Ecto neural progenitor cell (in vitro differentiated cells): ENCODE data around the gene DENND2D.

Source experiments
- DNase-seq: peaks from one replicate; pipeline ENCODE4 v3.0.0-alpha.2; 2018; ENCODE audit warnings: low spot score

Gene DENND2D

GRCh38 chr1:111175349-111175748 lies 25.1 kb downstream of the DENND2D start:
- DNase-seq = no peak

- DNase-seq = no peak
Observed at GRCh38 chr1:111174070-111174469, 26.4 kb downstream of the DENND2D start.

GRCh38 chr1:111172463-111172862 lies 28.0 kb downstream of the DENND2D start:
- DNase-seq = no peak

- no peak for DNase-seq
Observed at GRCh38 chr1:111164151-111164550, 36.3 kb downstream of the DENND2D start.

GRCh38 chr1:111163363-111163762 lies 37.1 kb downstream of the DENND2D start:
- DNase-seq = no peak

DNA sequence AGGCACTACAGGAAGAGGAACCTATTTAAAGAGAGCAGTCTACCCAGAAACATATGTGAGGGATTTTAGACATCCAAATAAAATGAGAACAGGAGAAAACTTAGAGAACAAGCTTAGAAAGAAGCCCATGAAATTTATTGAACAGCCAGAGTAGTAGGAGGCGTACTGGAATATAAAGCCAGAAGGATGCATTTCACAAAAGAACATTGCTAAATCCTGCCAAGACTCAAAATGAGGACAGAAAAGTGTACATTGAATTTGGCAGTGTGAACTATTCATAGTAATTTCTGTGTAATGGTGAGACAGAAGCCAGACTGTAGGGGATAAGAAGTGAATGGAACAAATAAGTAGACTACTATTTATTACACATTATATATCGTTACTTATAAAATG lies 38.0 kb downstream of the DENND2D start:
- DNase-seq = no peak

DNA sequence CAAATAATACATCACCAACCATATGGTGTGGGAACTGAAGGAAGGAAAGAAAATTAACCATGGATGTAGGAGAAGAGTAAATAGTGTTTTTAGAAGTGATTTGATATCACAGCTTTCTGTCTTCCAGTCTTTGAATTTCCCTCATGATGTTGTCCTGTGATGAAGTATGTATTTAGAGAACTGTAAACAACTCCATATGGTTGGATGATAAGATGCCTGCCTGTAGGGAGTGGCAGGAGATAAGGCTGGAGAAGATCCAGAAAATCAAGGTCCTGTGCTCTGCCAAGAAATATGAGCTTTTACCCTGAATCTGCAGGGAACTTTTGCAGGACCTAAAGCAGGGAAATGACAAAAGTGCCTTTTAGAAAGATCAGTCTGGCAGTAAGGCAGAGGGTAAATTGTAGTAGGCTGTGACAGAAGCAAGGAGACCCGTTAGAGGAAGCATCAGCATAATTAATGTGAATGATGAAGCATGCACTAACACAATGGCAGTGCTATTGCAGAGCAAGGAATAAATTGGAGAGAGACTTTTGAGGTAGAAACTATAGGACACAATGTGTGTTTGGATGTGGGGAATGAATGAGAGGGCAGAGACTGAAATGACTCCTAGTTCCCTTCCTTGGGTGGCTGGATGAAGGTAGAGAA lies 38.5 kb downstream of the DENND2D start:
- no peak for DNase-seq

DNA sequence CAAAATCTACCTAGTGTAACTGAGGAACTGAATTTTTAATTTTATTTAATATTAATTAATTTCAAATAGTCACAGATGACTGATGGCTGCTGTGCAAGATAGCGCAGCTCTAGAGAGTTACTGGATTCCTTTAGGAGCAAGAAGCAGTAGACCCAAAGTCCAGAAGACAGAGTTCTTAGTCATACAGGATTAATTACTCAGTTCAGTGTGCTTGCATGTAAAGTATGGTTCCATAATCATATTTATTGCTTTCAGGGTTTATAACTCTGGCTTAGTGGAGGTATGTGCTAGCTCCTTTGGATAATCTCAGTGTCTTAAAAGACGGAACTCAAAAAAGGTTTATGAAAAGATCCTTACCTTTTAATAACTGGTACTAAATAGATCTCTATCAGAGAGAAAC lies 43.0 kb downstream of the DENND2D start:
- DNase-seq = no peak

- DNase-seq = no peak
Observed at GRCh38 chr1:111154021-111154999, 46.1 kb downstream of the DENND2D start.

- no peak for DNase-seq
Observed at GRCh38 chr1:111151838-111152237, 48.6 kb downstream of the DENND2D start.

- DNase-seq = no peak
Observed at GRCh38 chr1:111148376-111148881, 52.0 kb downstream of the DENND2D start.

DNA sequence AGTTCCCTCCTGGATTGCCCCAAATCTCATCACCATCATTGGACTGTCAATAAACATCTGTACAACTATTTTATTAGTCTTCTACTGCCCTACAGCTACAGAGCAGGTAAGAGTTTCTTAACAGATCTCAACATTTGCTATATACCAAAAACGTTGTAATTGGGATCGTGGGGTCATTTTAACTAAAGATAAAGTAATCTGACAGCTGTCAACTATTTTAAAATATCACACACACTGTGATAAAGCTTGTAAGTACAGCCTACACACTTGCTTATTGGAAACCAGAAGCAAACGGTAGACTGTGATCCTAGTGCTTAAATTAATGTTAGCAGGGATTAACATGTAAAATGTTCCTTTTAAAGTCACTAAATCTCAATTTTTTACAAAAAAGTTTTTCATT lies 52.5 kb downstream of the DENND2D start:
- no peak for DNase-seq

GRCh38 chr1:111145963-111146768 lies 54.3 kb downstream of the DENND2D start:
- no peak for DNase-seq

DNA sequence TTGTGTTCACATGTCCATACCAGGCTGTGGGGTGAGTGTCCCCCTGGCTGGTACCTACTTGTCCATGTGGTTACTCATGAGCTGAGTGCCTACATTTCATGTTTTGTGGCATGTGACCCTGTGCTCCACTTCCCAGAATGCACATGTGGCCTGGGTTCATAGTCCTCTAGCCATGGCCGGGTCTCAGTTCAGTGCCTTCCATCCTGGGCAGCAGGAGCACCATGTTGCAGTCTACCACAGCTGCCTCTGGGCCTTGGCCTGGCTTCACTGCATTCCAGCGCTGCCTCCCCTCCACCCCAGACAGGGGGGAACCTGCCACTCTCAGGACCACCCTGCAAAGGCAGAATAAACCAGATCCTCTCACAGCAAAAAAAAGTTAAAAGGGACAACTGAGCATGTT lies 54.9 kb downstream of the DENND2D start:
- DNase-seq = peak; percentile 45

- no peak for DNase-seq
Observed at GRCh38 chr1:111142356-111142975, 58.0 kb downstream of the DENND2D start.

DNA sequence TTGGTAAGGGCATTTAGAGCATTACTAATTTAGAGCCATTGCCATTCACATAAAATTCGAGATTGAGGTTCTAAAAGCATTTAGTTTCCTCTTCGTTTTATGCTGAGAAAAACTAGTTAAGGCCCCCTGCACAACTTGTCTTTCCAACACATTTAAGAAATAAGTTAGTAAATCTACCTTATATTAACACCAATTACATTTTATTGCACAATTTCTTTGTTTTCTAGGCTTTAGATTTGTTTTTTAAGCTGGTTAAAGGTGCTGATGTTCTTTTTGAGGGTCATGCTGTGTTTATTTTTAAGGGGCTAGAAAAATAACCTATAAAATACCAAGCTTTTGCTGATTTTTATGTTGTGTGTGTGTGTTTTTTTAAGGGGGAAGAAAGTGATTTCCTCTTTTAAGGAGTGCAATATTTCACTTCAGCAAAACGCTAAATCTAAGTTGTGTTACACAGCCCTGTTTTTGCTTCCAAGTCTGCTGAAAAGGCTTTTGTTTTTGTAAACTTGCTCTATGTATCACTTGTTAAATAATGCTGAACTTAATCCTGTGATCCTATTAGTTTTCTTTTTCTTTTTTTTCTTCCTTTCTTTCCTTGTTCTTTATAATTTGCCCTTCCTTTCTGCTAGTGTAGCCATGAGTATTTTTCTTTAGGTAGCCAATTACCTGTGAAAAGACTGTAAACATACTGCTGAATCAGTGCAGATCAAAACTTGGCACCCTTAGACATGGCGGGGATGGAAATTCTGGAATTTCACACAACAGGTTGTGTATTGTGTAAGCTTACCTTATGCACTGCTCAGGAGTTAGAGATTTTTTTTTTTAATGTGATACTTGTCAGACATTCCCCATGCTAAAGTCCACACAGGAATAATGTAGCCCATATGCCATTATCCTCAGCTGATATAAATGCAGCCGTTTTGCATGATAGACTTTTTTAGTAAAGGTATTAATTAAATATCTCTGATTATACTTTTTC lies 58.9 kb downstream of the DENND2D start:
- no peak for DNase-seq

DNA sequence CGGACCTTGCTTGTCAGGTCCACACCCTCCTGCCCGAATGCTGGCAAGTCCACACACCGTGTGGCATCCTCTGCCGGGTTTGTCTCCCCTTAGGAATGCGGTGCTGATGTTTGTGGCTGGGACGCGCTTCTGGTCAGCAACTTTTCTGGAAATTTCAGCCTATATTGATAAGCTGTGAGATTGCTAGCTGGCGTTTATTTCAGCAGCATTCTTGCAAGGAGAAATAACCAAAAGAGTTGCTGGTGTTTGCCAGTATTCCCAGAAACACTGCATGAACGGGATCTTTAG lies 59.8 kb downstream of the DENND2D start:
- DNase-seq = no peak

DNA sequence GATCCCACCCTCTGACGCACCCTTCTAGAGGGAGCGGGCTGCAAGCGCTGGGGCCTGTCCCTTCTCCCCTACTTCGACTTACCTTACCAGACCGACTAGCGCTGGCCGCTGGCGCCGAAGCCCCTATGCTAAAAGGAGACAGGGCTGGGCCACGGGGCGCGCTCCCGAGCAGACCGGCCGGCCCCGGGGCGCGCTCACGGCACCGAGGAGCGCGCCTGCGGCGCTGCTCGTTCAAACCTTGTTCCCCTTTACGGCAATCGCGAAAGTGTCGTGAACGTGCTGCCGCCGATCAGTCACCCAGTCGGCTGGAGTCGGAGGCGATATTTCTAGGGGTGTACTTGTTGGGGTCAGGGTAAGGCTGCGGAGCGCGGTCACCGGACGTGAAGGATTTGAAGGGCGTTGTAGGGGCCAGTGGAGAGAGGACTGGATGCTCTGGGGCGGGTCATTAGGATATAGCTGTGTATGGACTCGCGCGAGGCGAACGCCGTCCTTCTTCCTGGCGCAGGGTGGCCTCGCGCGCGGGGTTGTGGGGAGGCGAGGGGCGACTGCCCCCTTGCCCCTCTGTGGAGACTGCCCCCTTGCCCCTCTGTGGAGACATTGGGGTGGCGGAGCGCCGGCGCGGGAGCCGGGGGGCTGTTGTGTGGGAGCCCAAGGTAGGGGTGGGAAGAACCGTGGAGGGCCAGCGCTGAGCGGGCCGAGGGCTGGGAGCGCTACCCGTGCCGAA lies 60.3 kb downstream of the DENND2D start, which contains the start of the genes CEPT1 and DRAM2:
TSS of gene CEPT1 (plus strand) at position 268 of the 724 bp plus-strand sequence. CDS start 7,492 bp downstream, outside the sequence.
TSS of gene DRAM2 (minus strand) at position 138 of the 724 bp plus-strand sequence. CDS start 8,539 bp downstream, outside the sequence.
- peak; percentile 97 for DNase-seq

DNA sequence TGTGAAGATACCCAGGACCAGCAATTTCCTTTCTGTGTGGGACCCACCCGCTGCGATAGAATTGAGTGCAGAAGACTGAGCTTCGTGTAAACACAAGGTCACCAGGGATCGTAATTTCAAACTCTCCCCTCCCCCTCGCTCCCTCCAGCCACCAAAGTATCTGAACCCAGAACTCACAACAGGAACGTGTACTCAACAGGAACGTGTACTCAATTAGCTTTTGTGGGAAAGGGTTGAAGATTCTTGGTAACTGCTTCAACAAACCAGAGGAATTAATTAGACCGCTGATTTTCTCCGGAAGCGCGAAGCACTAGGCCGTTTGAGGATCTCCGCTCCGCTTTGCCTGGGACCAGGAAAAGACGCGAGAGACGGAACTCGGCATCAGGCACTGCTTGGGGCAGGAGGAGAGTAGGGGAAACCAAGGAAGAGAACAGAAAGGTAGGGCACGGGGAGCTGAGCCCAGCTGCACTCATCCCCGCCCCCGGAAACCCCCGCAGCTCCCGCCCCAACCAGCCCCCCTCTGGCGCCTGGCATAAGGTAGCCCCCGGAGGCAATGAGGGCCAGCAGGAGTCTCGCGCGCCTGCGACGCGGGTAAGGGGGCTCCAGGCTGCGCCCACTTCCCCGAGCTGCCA lies 61.0 kb downstream of the DENND2D start:
- no peak for DNase-seq
